Raji (cell line): ENCODE results near the gene RAP1A.

Experiments
- POLR2A ChIP-seq: IDR thresholded peaks from 2 replicates; pipeline ENCODE4 v1.6.1; 2011; ENCODE audit warnings: low read depth, low read length, control low read depth; ENCODE audit not compliant: insufficient read depth

Gene RAP1A

GRCh38 chr1:111619635-111620440 lies at the start of gene RAP1A:
TSS of gene RAP1A (plus strand) at chr1:111619789. CDS start at chr1:111691361, 71,572 bp downstream.
- peak; percentile 55 for TF ChIP-seq POLR2A

DNA sequence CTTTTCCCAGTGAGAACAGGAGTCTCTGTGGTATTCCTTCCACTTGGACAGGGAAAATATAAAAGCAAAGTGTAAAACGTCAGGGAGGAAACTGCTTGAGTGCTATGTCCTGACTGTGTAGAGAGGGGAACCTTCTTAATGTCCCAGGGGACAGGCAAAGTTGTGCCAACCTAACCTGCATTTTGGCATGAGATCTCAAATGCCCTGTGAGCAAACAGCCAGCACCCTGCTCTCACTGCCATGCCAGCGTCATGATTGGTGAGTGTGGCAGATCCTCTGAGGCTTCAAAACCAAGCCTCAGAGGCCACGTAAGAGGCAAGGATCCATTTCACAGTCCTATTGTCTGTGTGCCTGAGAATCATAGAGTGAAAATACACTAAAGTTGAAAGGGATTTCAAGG lies 49.7 kb upstream of the RAP1A start:
- no peak for TF ChIP-seq POLR2A

GRCh38 chr1:111570781-111571181 lies 48.8 kb upstream of the RAP1A start:
- no peak for TF ChIP-seq POLR2A

GRCh38 chr1:111571239-111571638 lies 48.4 kb upstream of the RAP1A start:
- no peak for TF ChIP-seq POLR2A

GRCh38 chr1:111571987-111572386 lies 47.6 kb upstream of the RAP1A start:
- TF ChIP-seq POLR2A = no peak

GRCh38 chr1:111576547-111576946 lies 43.0 kb upstream of the RAP1A start:
- TF ChIP-seq POLR2A = no peak

DNA sequence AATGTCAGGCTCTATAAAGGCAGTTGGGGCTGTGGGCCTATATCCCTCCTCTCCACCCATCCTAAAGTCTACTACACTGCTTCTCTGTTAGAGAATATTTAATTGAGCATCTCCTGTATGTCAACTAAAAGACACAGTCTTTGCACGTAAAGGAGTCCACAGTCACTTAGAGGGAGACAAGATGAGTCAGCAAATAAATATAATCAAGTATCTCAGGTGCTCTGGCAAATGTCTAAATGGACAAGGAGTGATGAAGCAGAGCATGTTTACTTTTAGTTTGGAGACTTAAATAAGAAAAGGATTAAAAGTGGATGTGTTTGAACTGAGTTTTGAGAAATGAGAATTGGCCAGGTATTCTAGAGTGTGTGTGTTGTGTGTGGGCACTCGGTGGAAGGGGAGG lies 41.8 kb upstream of the RAP1A start:
- TF ChIP-seq POLR2A = no peak

DNA sequence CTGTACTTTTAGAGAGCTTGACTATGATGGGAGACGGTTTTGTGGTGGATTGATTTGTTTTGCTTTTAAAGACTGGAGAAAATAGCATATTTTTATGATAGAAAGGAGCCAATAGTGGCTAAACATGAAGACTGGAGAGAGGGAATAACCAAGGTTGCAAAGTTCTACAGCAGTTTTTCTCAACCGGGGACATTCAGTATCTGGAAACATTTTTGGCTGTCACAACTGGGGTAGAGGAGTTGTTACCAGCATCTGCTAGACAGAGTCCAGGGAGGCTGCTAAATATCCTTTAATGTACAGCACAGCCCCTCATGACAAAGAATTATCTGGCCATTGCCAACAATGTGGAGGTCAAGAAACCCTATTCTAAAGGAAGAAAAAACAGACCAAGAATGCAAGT lies 38.4 kb upstream of the RAP1A start:
- no peak for TF ChIP-seq POLR2A

DNA sequence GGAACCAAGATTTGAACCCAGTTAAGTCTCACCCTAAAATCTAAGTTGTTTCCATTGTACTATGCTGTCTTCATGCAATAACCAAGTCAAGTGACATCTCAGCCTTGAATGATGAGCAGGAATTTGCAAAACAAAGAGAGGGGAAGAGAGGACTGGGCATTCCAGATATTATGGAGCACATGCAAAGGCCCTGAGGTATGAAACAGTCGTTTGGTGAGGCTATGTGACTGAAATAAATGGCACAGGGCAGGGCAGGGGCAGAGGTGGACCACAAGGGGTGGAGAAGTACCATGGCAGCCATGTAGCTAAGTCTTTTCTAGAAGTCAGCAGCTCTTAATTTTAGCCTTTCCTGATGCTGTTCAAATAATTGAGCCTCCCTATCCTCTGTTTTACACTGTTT lies 37.6 kb upstream of the RAP1A start:
- no peak for TF ChIP-seq POLR2A

DNA sequence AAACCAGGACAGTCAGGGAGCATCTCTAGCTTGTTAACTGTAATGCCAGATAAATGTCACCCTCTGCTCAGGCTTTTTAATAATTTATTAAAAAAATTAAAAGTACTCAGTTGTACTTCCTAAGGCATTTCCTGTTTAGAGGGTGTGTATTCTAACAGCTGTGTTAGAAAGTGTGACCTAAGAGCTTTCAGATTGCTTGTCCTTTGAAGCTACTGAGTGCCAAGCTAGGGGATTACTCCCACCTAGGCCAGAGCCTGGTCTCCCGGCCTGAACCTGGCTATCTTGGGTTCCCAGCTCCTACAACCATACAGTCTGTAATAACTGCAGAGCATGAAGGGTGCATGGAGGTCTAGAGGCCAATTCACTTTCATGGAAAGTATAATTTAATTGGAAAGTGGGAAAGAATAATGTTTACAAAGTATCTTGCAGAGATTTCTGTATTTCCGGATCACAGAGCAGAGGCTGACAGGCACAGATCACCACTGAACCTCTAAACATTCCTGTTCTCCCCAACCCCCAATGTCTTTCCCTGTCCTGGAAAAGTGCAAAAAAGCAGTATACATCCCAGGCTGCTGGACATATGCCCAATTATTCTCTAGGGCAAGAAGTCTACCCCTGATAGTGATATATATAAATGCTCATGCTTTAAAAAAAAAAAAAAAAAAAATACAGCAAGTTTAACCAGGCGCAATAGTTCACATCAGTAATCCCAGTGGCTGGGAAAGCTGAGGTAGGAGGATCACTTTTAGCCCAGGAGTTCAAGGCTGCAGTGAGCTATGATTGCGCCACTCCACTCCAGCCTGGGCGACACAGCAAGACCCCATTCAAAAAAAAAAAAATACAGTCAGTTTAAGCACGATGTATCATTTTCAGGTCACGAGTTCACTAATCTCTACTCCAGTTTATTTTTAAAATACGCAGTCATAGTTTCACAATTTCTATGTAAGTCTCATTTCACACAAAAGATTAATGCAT lies 36.7 kb upstream of the RAP1A start:
- no peak for TF ChIP-seq POLR2A

- no peak for TF ChIP-seq POLR2A
Observed at GRCh38 chr1:111585447-111586086, 34.0 kb upstream of the RAP1A start.

- TF ChIP-seq POLR2A = no peak
Observed at GRCh38 chr1:111586112-111586511, 33.5 kb upstream of the RAP1A start.

GRCh38 chr1:111587509-111588174 lies 31.9 kb upstream of the RAP1A start:
- no peak for TF ChIP-seq POLR2A

DNA sequence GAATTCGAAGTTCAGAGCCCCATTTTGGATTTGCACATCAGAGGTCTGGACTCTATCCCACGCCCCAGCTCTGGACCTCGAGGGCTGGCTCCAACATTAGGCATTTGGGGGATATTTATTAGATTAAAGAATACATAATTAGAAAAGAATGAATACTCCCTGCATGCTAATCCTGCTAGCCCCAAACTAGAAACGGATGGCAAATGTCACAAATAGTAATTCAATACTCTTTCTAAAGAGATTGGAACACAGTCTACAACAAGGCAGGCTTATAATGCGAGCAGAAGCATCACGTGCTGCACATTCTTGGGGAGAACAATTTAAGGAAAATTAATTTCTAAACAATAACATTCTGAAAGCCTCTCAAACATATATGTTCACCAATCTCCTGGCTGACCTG lies 27.7 kb upstream of the RAP1A start:
- no peak for TF ChIP-seq POLR2A
